OCI-M2 (cell line): Measurements from ENCODE around the gene OPN4.

ENCODE experiments used
- DNase-seq: peaks from one replicate; lab custom pipeline; 2025; ENCODE audit not compliant: unreplicated experiment; lab: John Stamatoyannopoulos, UW

Gene OPN4

DNA sequence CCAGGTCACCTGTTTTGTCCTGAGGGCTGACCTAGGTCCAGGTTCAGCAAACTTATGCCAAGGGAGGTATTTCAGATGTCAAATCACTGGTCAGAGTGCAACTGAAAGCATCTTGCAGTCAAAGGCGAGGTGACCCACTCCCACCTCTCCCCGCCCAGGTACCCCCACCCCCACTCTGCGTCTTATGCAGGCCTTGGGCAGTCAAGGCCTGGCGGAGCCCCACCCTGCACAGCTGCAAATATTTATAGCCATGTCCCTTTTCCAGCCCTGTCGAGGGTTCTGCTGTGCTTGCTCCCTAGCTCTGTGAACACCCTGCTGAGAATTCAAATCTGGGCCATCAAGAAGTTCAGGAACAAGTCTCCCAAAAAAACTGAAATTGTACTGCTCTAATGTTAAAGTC is 61.5 kb downstream of the OPN4 start:
- no peak for DNase-seq
